PC-3 (cell line): ENCODE results near the gene EIF4E2. TPM values are rescaled to one million over a fixed set of nuclear protein-coding genes. Genes with fewer than 3 reads are reported as not detected.
"Not testable (repeated sequence)": the region's sequence is repeated elsewhere in the genome, so short reads cannot be mapped to it uniquely, and the experiment has no call there.

Experiments used
- ATAC-seq: fragments of 200-7000 bp; cut with Tn5 transposase; 2 replicates; pipeline ENCODE4 v1.9.1; 2020; ENCODE audit warnings: mild to moderate bottlenecking, moderate library complexity
- BruUV-seq: library from RNA; stranded (reverse); fragments of 400-500 nt; replicated peaks from 2 replicates; lab custom pipeline; 2021; lab: Mats Ljungman, UMichigan
- CTCF ChIA-PET: fragments of 300-600 bp; sonication (Branson Sonifier 250); formaldehyde crosslinking; loops from one replicate; lab custom pipeline; 2022; ENCODE audit warnings: antibody characterized with exemption; lab: Charles Lee
- POLR2A ChIA-PET: fragments of 300-600 bp; sonication (Branson Sonifier 250); formaldehyde crosslinking; loops from one replicate; lab custom pipeline; 2022; ENCODE audit warnings: antibody characterized with exemption; ENCODE audit not compliant: unreplicated experiment; lab: Charles Lee
- DNase-seq: peaks from one replicate; pipeline ENCODE4 v3.0.0-alpha.2; 2015
- H2AFZ ChIP-seq: fragments of 300-600 bp; sonication (generic); 2 replicates; pipeline ENCODE4 v1.6.0; 2016; ENCODE audit warnings: antibody characterized with exemption, low read length
- H3F3A ChIP-seq: fragments of 300-600 bp; sonication (generic); one replicate; pipeline ENCODE4 v1.6.0; 2017; ENCODE audit warnings: antibody characterized with exemption, low read length, control low read depth, mild to moderate bottlenecking; ENCODE audit not compliant: unreplicated experiment
- H3K27ac ChIP-seq: fragments of 300-600 bp; sonication (generic); 2 replicates; pipeline ENCODE4 v1.5.1; 2016; ENCODE audit warnings: mild to moderate bottlenecking, low read length
- H3K27me3 ChIP-seq: fragments of 300-600 bp; sonication (generic); 2 replicates; pipeline ENCODE4 v1.6.1; 2016; ENCODE audit warnings: low read length, mixed read lengths
- H3K36me3 ChIP-seq: fragments of 300-600 bp; sonication (generic); 2 replicates; pipeline ENCODE4 v1.6.1; 2016; ENCODE audit warnings: low read depth, mixed run types, low read length, mixed read lengths
- H3K4me1 ChIP-seq: fragments of 300-600 bp; sonication (generic); 2 replicates; pipeline ENCODE4 v1.5.1; 2016; ENCODE audit warnings: low read length; ENCODE audit not compliant: insufficient read depth
- H3K4me2 ChIP-seq: fragments of 300-600 bp; sonication (generic); 2 replicates; pipeline ENCODE4 v1.6.0; 2016; ENCODE audit warnings: low read length
- H3K4me3 ChIP-seq: fragments of 300-600 bp; sonication (generic); 2 replicates; pipeline ENCODE4 v1.5.1; 2016; ENCODE audit warnings: mild to moderate bottlenecking, low read length, mixed read lengths
- H3K79me2 ChIP-seq: fragments of 300-600 bp; sonication (generic); 2 replicates; pipeline ENCODE4 v1.6.1; 2017; ENCODE audit warnings: low read length, mixed read lengths
- H3K9ac ChIP-seq: fragments of 300-600 bp; sonication (generic); 2 replicates; pipeline ENCODE4 v1.6.0; 2016; ENCODE audit warnings: mild to moderate bottlenecking, low read length
- H3K9me2 ChIP-seq: fragments of 300-600 bp; sonication (generic); replicated peaks from 2 replicates; pipeline ENCODE4 v1.6.1; 2016; ENCODE audit warnings: mixed run types, low read length, mixed read lengths
- H3K9me3 ChIP-seq: fragments of 300-600 bp; sonication (generic); 2 replicates; pipeline ENCODE4 v1.6.1; 2016; ENCODE audit warnings: low read length, mixed read lengths
- H4K20me1 ChIP-seq: fragments of 300-600 bp; sonication (generic); 2 replicates; pipeline ENCODE4 v1.6.1; 2016; ENCODE audit warnings: low read length, mixed read lengths
- CTCF ChIP-seq: fragments of 300-600 bp; sonication (generic); conservative IDR thresholded peaks from 2 replicates; pipeline ENCODE4 v1.5.1; 2017; ENCODE audit warnings: antibody characterized with exemption, low read depth, mild to moderate bottlenecking, low read length
- EZH2 ChIP-seq: fragments of 300-600 bp; sonication (generic); IDR thresholded peaks from one replicate; pipeline ENCODE4 v1.6.1; 2017; ENCODE audit warnings: antibody characterized with exemption, mild to moderate bottlenecking, low read length; ENCODE audit not compliant: unreplicated experiment
- EZH2phosphoT487 ChIP-seq: fragments of 300-600 bp; sonication (generic); IDR thresholded peaks from 2 replicates; pipeline ENCODE4 v1.6.1; 2018; ENCODE audit warnings: mild to moderate bottlenecking, antibody characterized with exemption, low read length, borderline replicate concordance
- intact Hi-C: fragments of 100-400 bp; cut with micrococcal nuclease; formaldehyde crosslinking; loops from 2 replicates; pipeline ENCODE4 v1.9.0; 2023
- total RNA-seq: library from RNA; depleted of rRNA; stranded (reverse); fragments of >200 nt; gene quantifications from 2 replicates; pipeline ENCODE4 v1.2.3, GENCODE V29; 2014

EIF4E2 gene
- total RNA-seq, 1 experiment from 2014 or later, result 55.1 TPM

GRCh38 chr2:232569541-232569940, 19.1 kb downstream of the EIF4E2 start:
- ATAC-seq (no peak), DNase-seq (no peak)
- no peaks in the 10 kb centered on the region for H3K9me2 ChIP-seq
- no peak overlapping the region for H3K27ac ChIP-seq
- H3K4me2 ChIP-seq, result no peak overlapping the region
- no peaks in the 10 kb centered on the region for H3K27me3 ChIP-seq
- H4K20me1 ChIP-seq, result no peaks in the 10 kb centered on the region
- H3K9ac ChIP-seq, result no peak overlapping the region
- POLR2A ChIA-PET, result interaction anchor here (0.7 kb wide), 1 partner anchor 17 kb away, joined by 4 read pairs; no protein-coding TSS in a partner anchor
- H3K4me1 ChIP-seq, result peaks cover 24% of the 10 kb centered on the region
- no peaks in the 10 kb centered on the region for H3K79me2 ChIP-seq
- TF ChIP-seq EZH2 (no peak), CTCF (no peak), EZH2phosphoT487 (no peak)
- no TSS peak for BruUV-seq
- no peak overlapping the region for H3K4me3 ChIP-seq
- intact Hi-C loops, result loop anchor here (2.0 kb wide), 1 partner anchor 19 kb away; no protein-coding TSS in a partner anchor
- no peaks in the 10 kb centered on the region for H3F3A ChIP-seq
- no peak overlapping the region for H2AFZ ChIP-seq
- H3K36me3 ChIP-seq, result peaks cover 41% of the 10 kb centered on the region
- CTCF ChIA-PET, result no interaction called here
- no peaks in the 10 kb centered on the region for H3K9me3 ChIP-seq

GRCh38 chr2:232570481-232570880, 20.0 kb downstream of the EIF4E2 start:
- CTCF ChIA-PET, H3K4me3 ChIP-seq, H3F3A ChIP-seq, H3K9me2 ChIP-seq, H2AFZ ChIP-seq, H4K20me1 ChIP-seq, BruUV-seq, DNase-seq, H3K4me2 ChIP-seq, ATAC-seq, intact Hi-C loops, H3K9me3 ChIP-seq, H3K9ac ChIP-seq, H3K27ac ChIP-seq, H3K79me2 ChIP-seq, H3K27me3 ChIP-seq: not testable (repeated sequence)
- Histone ChIP-seq H3K4me1 (peaks cover 24% of the 10 kb centered on the region), H3K36me3 (peaks cover 39% of the 10 kb centered on the region)
- POLR2A ChIA-PET, result interaction anchor here (0.7 kb wide), 1 partner anchor 16 kb away, joined by 4 read pairs; no protein-coding TSS in a partner anchor

- Histone ChIP-seq H3K27ac (no peak overlapping the region), H3K79me2 (no peaks in the 10 kb centered on the region), H4K20me1 (no peaks in the 10 kb centered on the region), H3K9me3 (no peaks in the 10 kb centered on the region), H3K9ac (no peak overlapping the region), H3K27me3 (no peaks in the 10 kb centered on the region), H3K36me3 (peaks cover 39% of the 10 kb centered on the region), H3K4me2 (no peak overlapping the region), H2AFZ (no peak overlapping the region), H3K9me2 (no peaks in the 10 kb centered on the region), H3K4me1 (peaks cover 24% of the 10 kb centered on the region), H3K4me3 (no peak overlapping the region), H3F3A (no peaks in the 10 kb centered on the region)
- ChIA-PET POLR2A (no interaction called here), CTCF (no interaction called here)
- TF ChIP-seq EZH2phosphoT487 (no peak), CTCF (no peak), EZH2 (no peak)
- DNase-seq (no peak), ATAC-seq (no peak)
- no TSS peak for BruUV-seq
- intact Hi-C loops, result no loop called here
Observed at GRCh38 chr2:232571026-232571474, 20.6 kb downstream of the EIF4E2 start.
